Measurements from ENCODE around the gene GLG1.
"Not testable (repeated sequence)": the region's sequence is repeated elsewhere in the genome, so short reads cannot be mapped to it uniquely, and the experiment has no call there.

GLG1 gene

GRCh38 chr16:74606521-74607309 lies at the start of gene GLG1:
Gene GLG1, minus strand, starts transcription at chr16:74607114. Its CDS starts 20 bp downstream, at chr16:74607094.
- DNase-seq (ENCODE audit: low read depth): peak; percentile 83

- DNase-seq (ENCODE audit: low read depth): no peak
These were observed 47.7 kb upstream of the GLG1 start for GRCh38 chr16:74654536-74655050.

DNA sequence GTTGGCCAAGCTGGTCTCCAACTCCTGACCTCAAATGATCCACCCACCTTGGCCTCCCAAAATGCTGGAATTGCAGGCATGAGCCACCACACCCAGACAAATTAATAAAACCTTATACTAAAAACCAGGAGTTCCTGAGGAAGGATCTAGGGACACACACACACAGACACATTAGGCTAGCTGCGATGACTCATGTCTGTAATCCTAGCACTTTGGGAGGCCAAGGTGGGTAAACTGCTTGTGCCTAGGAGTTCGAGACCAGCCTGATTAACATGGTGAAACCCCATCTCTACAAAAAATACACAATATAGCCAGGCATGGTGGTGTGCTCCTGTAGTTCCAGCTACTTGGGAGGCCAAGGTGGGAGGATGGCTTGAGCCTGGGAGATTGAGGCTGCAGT lies 46.0 kb upstream of the GLG1 start:
- DNase-seq (ENCODE audit: low read depth): not testable (repeated sequence)

GRCh38 chr16:74652249-74652648 lies 45.3 kb upstream of the GLG1 start:
- DNase-seq (ENCODE audit: low read depth): no peak

DNA sequence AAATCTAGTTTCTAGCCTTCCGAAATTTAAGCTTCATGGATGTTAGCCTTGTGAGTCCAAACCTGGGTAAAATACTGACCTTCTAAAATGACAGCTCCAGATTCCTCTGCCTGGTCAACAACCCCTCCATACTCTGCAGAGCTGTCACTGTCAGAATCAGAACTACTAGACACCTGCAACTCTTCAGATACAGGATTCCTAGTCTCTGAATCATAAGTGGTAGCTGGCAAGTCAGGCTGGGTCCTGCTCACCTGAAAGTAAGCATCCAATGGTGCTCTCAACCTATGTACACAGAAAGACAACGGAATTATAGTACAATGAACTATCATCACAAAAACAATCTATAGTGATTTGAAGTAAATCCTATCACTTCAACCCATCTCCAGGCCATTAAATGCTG lies 44.9 kb upstream of the GLG1 start:
- no peak for DNase-seq (ENCODE audit: low read depth)

DNA sequence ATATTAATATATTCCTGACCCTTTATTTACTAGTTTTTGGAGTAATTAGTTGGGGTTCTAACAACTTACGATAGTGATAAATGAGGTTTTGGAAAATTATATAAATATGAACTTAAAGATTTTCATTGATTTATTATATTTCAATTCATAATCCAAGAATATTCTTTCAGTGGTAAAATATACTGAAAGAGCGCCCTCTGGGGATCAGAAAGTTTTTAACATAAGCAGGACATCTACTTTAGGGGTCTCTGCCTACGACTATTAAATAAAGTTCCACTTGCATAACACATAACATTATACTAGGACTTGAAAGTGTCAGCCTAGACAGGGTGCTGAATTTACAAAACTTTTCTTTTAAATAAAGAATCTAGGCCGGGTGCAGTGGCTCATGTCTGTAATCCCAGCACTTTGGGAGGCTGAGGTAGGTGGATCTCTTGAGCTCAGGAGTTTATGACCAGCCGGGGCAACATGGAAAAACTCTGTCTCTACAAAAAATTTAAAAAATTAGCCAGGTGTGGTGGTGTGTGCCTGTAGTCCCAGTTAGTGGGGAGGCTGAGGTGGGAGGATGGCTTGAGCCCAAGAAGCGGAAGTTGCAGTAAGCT lies 44.2 kb upstream of the GLG1 start:
- DNase-seq (ENCODE audit: low read depth): no peak

DNA sequence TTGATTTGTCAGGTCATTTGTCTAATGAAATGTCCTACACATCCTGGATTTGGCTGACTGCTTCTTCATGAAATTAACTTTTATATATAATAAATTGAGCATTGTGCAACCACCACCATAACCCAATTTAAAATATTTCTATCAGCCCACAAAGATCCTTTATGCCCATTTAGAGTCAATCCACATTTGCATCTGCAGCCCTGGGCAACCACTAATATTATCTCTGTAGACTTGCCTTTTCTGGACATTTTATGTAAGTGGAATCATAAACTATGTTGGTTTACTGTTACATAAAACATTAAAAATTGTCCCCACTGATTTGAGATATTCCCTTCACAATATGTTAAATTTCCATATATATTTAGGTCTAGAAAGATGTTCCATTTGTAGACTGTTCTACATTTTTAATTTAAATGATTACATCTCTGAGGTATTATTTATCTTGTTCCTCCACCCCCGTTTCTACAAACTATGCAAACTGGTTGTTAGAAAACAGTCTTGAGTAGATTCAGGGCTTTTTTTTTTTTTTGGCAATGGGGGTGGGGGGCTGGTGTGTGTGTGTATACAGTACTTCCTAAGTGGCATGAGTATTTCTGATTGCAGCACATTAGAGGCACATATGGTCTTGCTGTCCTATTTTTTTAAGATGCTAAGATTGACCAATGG lies 43.1 kb upstream of the GLG1 start:
- DNase-seq (ENCODE audit: low read depth): no peak

- DNase-seq (ENCODE audit: low read depth): no peak
These were observed 35.1 kb upstream of the GLG1 start for GRCh38 chr16:74641969-74642368.

DNA sequence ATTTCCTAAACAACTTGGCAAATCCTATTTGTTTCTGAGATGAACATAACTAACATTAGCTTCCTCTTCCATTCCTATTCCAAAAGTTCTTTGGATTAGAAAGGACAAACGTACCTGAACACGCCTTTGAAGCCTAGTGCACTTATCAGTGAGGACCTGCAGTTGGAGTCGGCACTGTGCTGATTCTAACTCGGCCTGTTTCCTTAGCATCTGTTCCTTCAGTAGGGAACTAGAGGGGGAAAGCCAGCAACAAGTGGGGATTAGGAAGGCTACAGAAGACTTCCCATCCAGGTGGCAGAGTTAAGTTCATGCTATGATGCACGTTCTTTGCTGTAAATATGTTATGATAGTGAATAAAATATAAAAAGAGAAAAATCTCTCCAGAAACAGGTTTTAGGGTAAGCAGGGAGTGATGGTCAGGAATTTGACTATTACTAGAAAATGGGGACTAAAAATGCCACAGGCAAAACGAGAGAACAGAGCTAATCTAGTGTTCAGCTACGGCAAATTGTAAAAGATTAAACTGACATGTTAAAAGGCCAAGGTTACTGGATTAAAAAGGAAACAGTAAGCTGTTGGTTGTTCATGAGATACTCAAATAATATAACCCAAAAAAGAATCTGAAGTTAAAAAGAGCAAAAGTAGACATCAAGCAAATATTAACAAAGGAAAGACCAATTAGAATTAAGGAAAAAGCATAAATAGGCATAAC lies 31.0 kb upstream of the GLG1 start:
- DNase-seq (ENCODE audit: low read depth): no peak

DNA sequence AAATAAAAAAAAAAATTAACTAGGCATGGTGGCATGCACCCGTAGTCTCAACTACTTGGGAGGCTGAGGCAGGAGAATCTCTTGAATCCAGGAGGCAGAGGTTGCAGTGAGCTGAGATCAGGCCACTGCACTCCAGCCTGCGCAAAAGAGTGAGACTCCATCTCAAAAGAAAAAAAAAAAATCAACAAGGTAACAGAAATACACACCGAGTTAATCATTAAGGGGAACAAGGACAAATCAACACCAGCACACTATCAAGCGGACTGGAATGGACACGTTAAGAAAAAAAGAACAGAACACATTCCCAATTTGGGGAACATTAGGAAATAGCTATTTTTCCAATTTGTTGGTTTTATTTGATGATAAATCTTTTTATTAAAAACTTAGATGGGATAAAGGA lies 28.4 kb upstream of the GLG1 start:
- DNase-seq (ENCODE audit: low read depth): no peak

DNA sequence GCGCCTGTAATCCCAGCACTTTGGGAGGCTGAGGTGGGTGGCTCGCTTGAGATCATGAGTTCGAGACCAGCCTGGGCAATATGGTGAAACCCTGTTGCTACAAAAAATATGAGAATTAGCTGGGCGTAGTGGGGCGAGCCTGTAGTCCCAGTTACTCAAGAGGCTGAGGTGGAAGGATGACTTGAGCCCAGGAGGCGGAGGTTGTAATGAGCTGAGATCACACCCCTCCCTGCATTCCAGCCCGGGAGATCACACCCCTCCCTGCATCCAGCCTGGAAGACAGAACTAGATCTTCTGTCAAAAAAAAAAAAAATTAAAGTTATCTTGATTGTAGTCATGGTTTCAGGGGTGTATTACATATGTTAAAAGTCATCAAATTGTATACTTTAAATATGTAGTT lies 26.8 kb upstream of the GLG1 start:
- DNase-seq (ENCODE audit: low read depth): no peak

DNA sequence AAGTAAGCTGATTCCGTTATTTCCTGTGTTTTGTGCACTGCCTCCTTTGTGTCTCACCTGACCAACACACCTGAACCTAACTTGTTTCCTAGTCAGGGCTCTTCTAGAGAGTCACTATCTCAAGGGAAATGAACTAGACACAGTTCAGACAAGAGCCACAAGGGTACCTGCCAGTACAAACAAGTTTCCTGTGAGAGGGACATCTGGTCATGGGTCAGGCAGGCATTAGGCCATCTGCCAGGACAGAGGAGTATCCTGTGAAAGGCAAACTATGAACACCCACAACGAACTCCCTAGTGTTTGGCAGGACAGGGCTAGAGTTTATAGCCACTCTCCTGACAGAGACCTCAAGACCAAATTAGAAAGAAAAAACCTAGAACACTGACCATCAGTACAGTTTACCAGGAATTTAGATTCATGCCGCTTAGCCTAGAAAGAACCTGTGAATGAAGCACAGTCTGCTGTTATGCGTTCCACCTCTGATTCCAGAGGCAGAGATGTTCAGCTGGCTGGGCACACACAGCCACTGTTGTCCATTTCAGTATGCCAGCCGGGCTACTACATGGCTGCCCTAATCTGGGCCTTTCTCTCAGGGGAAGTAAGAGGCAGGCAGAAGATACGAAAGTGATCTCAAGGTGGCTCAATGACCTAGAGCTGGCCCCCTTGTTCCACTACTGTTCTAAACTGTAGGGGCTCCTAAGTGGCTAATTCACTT lies 20.7 kb upstream of the GLG1 start:
- DNase-seq (ENCODE audit: low read depth): no peak

DNA sequence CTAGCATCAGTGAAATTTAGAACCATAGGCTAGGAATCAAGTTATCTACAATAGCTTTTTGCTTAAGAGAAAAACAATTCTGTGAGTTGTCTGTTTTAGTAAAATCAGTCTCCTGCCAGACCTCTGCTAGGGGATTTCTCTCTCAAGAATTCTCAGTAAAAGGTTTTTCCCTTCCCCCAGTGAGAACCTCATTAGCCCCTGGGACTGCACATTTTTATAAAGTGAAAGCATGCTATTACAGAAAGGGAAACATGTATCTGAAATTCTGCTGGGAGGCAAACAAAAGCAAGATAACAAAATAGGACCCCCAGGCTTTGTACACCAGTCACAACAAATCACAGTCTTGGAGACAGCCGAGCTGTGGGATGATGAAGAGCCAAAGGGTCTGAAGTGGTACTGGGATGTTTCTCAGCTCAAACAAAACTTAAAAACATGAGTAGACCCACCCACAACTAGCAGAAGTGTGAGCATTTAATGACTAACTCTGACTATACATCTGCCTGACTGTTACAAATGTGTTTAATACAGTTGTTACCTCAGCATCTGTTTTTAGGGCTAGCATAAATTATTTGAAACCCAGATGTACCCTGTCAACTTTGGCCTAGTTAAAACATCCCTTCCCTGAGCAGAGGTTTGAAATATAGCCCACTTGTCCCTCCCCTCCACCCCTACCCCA lies 20.0 kb upstream of the GLG1 start:
- DNase-seq (ENCODE audit: low read depth): no peak

- DNase-seq (ENCODE audit: low read depth): no peak
These were observed 18.8 kb upstream of the GLG1 start for GRCh38 chr16:74625500-74626350.

- DNase-seq (ENCODE audit: low read depth): no peak
These were observed 16.9 kb upstream of the GLG1 start for GRCh38 chr16:74623839-74624235.

DNA sequence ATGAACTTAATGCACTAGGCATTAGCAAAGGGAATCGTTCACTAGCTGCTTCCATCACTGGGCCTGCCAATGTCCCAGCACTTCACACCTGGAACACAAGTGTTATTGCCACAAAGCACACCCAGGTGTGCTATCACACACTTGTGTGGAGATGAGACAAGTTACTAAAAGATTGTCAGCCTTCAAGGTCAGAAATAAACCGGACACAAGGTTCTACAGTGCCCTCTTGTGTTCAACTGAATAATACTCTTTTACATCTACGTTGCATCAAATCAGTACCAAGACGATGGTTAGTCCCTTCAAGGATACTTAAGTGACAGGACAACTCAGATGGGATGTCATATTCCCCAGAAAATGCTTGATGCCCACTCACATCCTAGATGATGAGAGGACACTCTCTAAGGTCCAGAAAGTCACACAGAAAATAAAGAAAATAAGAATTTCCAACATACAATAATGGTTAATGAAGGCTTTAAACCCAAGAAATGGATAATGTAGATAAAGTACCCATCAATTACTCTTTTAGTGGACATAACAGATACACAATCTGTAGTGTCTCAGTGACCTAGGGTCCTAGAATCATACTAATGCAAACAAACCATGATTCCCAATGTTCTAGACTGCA lies 16.4 kb upstream of the GLG1 start:
- peak; percentile 49 for DNase-seq (ENCODE audit: low read depth)

GRCh38 chr16:74622005-74622404 lies 15.1 kb upstream of the GLG1 start:
- DNase-seq (ENCODE audit: low read depth): no peak

GRCh38 chr16:74617206-74617788 lies 10.4 kb upstream of the GLG1 start:
- no peak for DNase-seq (ENCODE audit: low read depth)

- no peak for DNase-seq (ENCODE audit: low read depth)
These were observed 4.8 kb upstream of the GLG1 start for GRCh38 chr16:74611721-74612120.
